GM23248 (cell line): ENCODE measurements around the gene ARHGAP10.

Source experiments
- EZH2 ChIP-seq: fragments of 200-600 bp; sonication (generic); IDR thresholded peaks from 2 replicates; pipeline ENCODE4 v1.6.1; 2018; ENCODE audit warnings: antibody characterized with exemption, mild to moderate bottlenecking; ENCODE audit not compliant: insufficient read depth, poor library complexity, severe bottlenecking
- EZH2phosphoT487 ChIP-seq: fragments of 200-600 bp; sonication (generic); IDR thresholded peaks from 2 replicates; pipeline ENCODE4 v1.6.1; 2018; ENCODE audit warnings: antibody characterized with exemption, moderate library complexity, mild to moderate bottlenecking, low read depth; ENCODE audit not compliant: insufficient read depth

DNA sequence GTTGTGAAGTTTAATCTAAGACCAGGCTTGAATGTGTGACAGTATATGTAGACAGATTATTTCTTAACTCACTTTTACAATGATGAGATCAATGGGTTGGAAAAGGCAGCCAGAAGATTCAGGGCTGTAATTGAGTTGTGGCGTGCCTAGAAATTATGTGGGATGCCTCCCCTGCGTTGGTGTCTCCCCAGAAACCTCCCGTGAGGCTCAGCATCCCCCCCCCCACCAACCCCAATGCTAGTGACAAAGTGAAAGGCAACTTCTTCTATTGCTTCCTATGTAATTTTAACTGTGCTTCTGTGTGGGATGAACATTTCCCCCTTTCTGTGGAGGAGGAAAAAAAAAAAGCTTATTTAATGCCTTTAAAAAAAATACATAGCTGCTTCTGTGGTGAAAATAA, 297.9 kb downstream of the ARHGAP10 start:
- TF ChIP-seq EZH2 (no peak), EZH2phosphoT487 (no peak)
